A549 treated with AZD9567 at 1 μM for 4 hours (cell line): ENCODE measurements around the gene FBXO22. TPM values are rescaled to one million over a fixed set of nuclear protein-coding genes. Genes with fewer than 3 reads are reported as not detected.

Experiments
- total RNA-seq: library from RNA; stranded (reverse); fragments of 200-300 nt; extraction: Qiagen RNA extraction; gene quantifications from 5 replicates; pipeline ENCODE4 v1.2.3, GENCODE V29; 2022; ENCODE audit not compliant: insufficient read depth

FBXO22 gene
- 62.4 to 82.0 TPM (median 80.9 TPM) in 5 replicates for total RNA-seq

GRCh38 chr15:75903331-75904239, at the start of gene FBXO22:
FBXO22 (plus strand) TSS chr15:75903878; CDS start chr15:75903964, 86 bp downstream.

Other genes with a start within 250 kb of the FBXO22 start
- gene CSPG4, start 191.0 kb upstream of the FBXO22 start, total RNA-seq: 0.06 to 0.10 TPM (median 0.09 TPM) in 4 of 5 replicates, not detected in the other
- gene UBE2Q2, start 60.4 kb upstream of the FBXO22 start, total RNA-seq: 33.3 to 52.2 TPM (median 44.5 TPM) in 5 replicates
- 0.64 to 1.6 TPM (median 1.0 TPM) in 4 of 5 replicates, not detected in the other for gene NRG4, start 108.5 kb downstream of the FBXO22 start, total RNA-seq
- 0.11 to 0.20 TPM (median 0.16 TPM) in 4 of 5 replicates, not detected in the other for gene TMEM266, start 156.1 kb downstream of the FBXO22 start, total RNA-seq